ENCODE results near the gene CCDC33.

DNA sequence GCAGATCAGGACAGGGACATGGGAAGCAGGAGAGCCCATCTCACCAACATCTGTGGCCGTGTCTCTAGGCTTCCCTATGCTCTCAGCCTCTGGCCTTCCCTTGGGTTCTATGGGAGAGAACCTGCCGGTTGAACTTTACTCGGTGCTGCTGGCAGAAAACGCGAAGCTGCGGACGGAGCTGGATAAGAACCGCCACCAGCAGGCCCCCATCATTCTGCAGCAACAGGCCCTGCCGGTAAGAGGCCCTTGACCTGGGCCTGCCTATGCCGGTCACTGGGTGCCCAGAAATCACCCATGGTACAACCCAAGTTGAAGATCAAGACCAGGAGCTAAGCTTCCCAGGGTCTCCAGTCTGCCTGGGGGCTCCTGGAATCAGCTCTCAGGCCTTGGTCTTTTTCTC lies 96.5 kb downstream of the CCDC33 start:
- TF ChIP-seq, protein P1, sequence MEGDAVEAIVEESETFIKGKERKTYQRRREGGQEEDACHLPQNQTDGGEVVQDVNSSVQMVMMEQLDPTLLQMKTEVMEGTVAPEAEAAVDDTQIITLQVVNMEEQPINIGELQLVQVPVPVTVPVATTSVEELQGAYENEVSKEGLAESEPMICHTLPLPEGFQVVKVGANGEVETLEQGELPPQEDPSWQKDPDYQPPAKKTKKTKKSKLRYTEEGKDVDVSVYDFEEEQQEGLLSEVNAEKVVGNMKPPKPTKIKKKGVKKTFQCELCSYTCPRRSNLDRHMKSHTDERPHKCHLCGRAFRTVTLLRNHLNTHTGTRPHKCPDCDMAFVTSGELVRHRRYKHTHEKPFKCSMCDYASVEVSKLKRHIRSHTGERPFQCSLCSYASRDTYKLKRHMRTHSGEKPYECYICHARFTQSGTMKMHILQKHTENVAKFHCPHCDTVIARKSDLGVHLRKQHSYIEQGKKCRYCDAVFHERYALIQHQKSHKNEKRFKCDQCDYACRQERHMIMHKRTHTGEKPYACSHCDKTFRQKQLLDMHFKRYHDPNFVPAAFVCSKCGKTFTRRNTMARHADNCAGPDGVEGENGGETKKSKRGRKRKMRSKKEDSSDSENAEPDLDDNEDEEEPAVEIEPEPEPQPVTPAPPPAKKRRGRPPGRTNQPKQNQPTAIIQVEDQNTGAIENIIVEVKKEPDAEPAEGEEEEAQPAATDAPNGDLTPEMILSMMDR (tag by site-specific recombination; IDR thresholded peaks at IDR 0.05): no peak
- TF ChIP-seq ZNF211 (tag by site-specific recombination; IDR thresholded peaks at IDR 0.05; ENCODE audit: low read depth): no peak
- TF ChIP-seq, protein P2, sequence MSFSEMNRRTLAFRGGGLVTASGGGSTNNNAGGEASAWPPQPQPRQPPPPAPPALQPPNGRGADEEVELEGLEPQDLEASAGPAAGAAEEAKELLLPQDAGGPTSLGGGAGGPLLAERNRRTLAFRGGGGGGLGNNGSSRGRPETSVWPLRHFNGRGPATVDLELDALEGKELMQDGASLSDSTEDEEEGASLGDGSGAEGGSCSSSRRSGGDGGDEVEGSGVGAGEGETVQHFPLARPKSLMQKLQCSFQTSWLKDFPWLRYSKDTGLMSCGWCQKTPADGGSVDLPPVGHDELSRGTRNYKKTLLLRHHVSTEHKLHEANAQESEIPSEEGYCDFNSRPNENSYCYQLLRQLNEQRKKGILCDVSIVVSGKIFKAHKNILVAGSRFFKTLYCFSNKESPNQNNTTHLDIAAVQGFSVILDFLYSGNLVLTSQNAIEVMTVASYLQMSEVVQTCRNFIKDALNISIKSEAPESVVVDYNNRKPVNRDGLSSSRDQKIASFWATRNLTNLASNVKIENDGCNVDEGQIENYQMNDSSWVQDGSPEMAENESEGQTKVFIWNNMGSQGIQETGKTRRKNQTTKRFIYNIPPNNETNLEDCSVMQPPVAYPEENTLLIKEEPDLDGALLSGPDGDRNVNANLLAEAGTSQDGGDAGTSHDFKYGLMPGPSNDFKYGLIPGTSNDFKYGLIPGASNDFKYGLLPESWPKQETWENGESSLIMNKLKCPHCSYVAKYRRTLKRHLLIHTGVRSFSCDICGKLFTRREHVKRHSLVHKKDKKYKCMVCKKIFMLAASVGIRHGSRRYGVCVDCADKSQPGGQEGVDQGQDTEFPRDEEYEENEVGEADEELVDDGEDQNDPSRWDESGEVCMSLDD (tag by site-specific recombination; IDR thresholded peaks at IDR 0.05): no peak
- no peak for TF ChIP-seq ZBTB21 (tag by site-specific recombination; IDR thresholded peaks at IDR 0.05)
